GM21619 (cell line): ENCODE data around the gene ATG2A.

Experiments
- ATAC-seq: cut with Tn5 transposase; IDR thresholded peaks from one replicate; pipeline ENCODE4 v1.9.1; 2021; ENCODE audit not compliant: unreplicated experiment

ATG2A gene

GRCh38 chr11:64872790-64873488, 44.1 kb downstream of the ATG2A start:
- ATAC-seq = no peak

GRCh38 chr11:64871492-64871891, 45.5 kb downstream of the ATG2A start:
- ATAC-seq = no peak

GRCh38 chr11:64870893-64871466, 46.0 kb downstream of the ATG2A start:
- no peak for ATAC-seq

GRCh38 chr11:64870176-64870892, 46.7 kb downstream of the ATG2A start:
- no peak for ATAC-seq

GRCh38 chr11:64869571-64870175, 47.3 kb downstream of the ATG2A start:
- ATAC-seq = no peak

- no peak for ATAC-seq
These were observed 48.0 kb downstream of the ATG2A start for GRCh38 chr11:64868904-64869570.

- no peak for ATAC-seq
These were observed 49.1 kb downstream of the ATG2A start for GRCh38 chr11:64867748-64868462.

- ATAC-seq = no peak
These were observed 50.9 kb downstream of the ATG2A start for GRCh38 chr11:64866173-64866491.

- peak; percentile 32 for ATAC-seq
These were observed 51.5 kb downstream of the ATG2A start for GRCh38 chr11:64865286-64866172.

- peak; percentile 18 for ATAC-seq
These were observed 52.3 kb downstream of the ATG2A start for GRCh38 chr11:64864473-64865285.

GRCh38 chr11:64864135-64864472, 52.9 kb downstream of the ATG2A start:
- ATAC-seq = no peak

GRCh38 chr11:64863391-64864060, 53.5 kb downstream of the ATG2A start:
- ATAC-seq = no peak

GRCh38 chr11:64862987-64863390, 54.0 kb downstream of the ATG2A start:
- ATAC-seq = no peak

- no peak for ATAC-seq
These were observed 55.6 kb downstream of the ATG2A start for GRCh38 chr11:64861227-64861975.

- ATAC-seq = peak; percentile 64
These were observed 57.2 kb downstream of the ATG2A start for GRCh38 chr11:64859542-64860414.

- no peak for ATAC-seq
These were observed 58.3 kb downstream of the ATG2A start for GRCh38 chr11:64858467-64859263.
